DOHH2 (cell line): ENCODE results near the gene TTC8.

ENCODE experiments used
- H3F3A ChIP-seq: fragments of 200-600 bp; sonication (generic), shearing (Covaris generic); 2 replicates; pipeline ENCODE4 v1.6.0; 2016; ENCODE audit warnings: antibody characterized with exemption, mild to moderate bottlenecking; ENCODE audit not compliant: control insufficient read depth, insufficient read depth
- H3K27ac ChIP-seq: fragments of 200-600 bp; sonication (generic); 2 replicates; pipeline ENCODE4 v1.5.1; 2014; ENCODE audit warnings: low read depth, mild to moderate bottlenecking, low read length, moderate library complexity
- H3K27me3 ChIP-seq: fragments of 200-600 bp; sonication (generic); 2 replicates; pipeline ENCODE4 v1.6.1; 2014; ENCODE audit warnings: mild to moderate bottlenecking, low read length, mixed read lengths; ENCODE audit not compliant: control insufficient read depth
- H3K36me3 ChIP-seq: fragments of 200-600 bp; sonication (generic); 2 replicates; pipeline ENCODE4 v1.6.1; 2014; ENCODE audit warnings: mild to moderate bottlenecking, low read length, moderate library complexity, mixed read lengths; ENCODE audit not compliant: control insufficient read depth
- H3K4me1 ChIP-seq: fragments of 200-600 bp; sonication (generic); 2 replicates; pipeline ENCODE4 v1.6.1; 2014; ENCODE audit warnings: mild to moderate bottlenecking, low read length, mixed read lengths; ENCODE audit not compliant: control insufficient read depth
- H3K4me2 ChIP-seq: fragments of 200-600 bp; sonication (generic); 2 replicates; pipeline ENCODE4 v1.6.0; 2014; ENCODE audit warnings: mild to moderate bottlenecking, low read length, moderate library complexity
- H3K4me3 ChIP-seq: fragments of 200-600 bp; sonication (generic); 2 replicates; pipeline ENCODE4 v1.5.1; 2014; ENCODE audit warnings: mild to moderate bottlenecking, low read length, mixed read lengths
- H3K79me2 ChIP-seq: fragments of 200-600 bp; sonication (generic); 2 replicates; pipeline ENCODE4 v1.6.1; 2014; ENCODE audit warnings: mild to moderate bottlenecking, low read length, mixed read lengths; ENCODE audit not compliant: control insufficient read depth
- H3K9me2 ChIP-seq: fragments of 200-600 bp; sonication (generic); replicated peaks from 2 replicates; pipeline ENCODE4 v1.6.1; 2014; ENCODE audit warnings: mild to moderate bottlenecking, low read length, mixed read lengths; ENCODE audit not compliant: control insufficient read depth
- H3K9me3 ChIP-seq: fragments of 200-600 bp; sonication (generic); 2 replicates; pipeline ENCODE4 v1.6.1; 2014; ENCODE audit warnings: antibody characterized with exemption, low read length, mixed read lengths; ENCODE audit not compliant: control insufficient read depth, insufficient read depth
- H4K20me1 ChIP-seq: fragments of 200-600 bp; sonication (generic); 2 replicates; pipeline ENCODE4 v1.6.0; 2014; ENCODE audit warnings: low read depth, mild to moderate bottlenecking, antibody characterized with exemption, low read length, moderate library complexity; ENCODE audit not compliant: control insufficient read depth, insufficient read depth
- CTCF ChIP-seq: fragments of 200-600 bp; sonication (generic); IDR thresholded peaks from one replicate; pipeline ENCODE4 v1.5.1; 2014; ENCODE audit warnings: antibody characterized with exemption, mild to moderate bottlenecking, low read depth, low read length; ENCODE audit not compliant: poor library complexity, severe bottlenecking
- EZH2phosphoT487 ChIP-seq: fragments of 200-600 bp; sonication (generic); IDR thresholded peaks from 2 replicates; pipeline ENCODE4 v1.6.1; 2017; ENCODE audit warnings: borderline replicate concordance, mild to moderate bottlenecking, antibody characterized with exemption, low read length, moderate library complexity, mixed read lengths

The TTC8 gene

GRCh38 chr14:88877192-88877591 is 52.7 kb downstream of the TTC8 start:
- no peaks in the 10 kb centered on the region for H3F3A ChIP-seq
- H3K79me2 ChIP-seq, result no peaks in the 10 kb centered on the region
- H3K27ac ChIP-seq, result no peak overlapping the region
- H3K4me1 ChIP-seq, result no peaks in the 10 kb centered on the region
- H3K9me2 ChIP-seq, result no peaks in the 10 kb centered on the region
- H3K4me2 ChIP-seq, result no peak overlapping the region
- no peaks in the 10 kb centered on the region for H4K20me1 ChIP-seq
- no peak overlapping the region for H3K4me3 ChIP-seq
- TF ChIP-seq EZH2phosphoT487 (no peak), CTCF (no peak)
- H3K27me3 ChIP-seq, result no peaks in the 10 kb centered on the region
- no peaks in the 10 kb centered on the region for H3K36me3 ChIP-seq
- no peaks in the 10 kb centered on the region for H3K9me3 ChIP-seq

- no peaks in the 10 kb centered on the region for H4K20me1 ChIP-seq
- no peaks in the 10 kb centered on the region for H3K36me3 ChIP-seq
- no peaks in the 10 kb centered on the region for H3K4me1 ChIP-seq
- TF ChIP-seq EZH2phosphoT487 (no peak), CTCF (no peak)
- H3K9me2 ChIP-seq, result no peaks in the 10 kb centered on the region
- no peak overlapping the region for H3K4me2 ChIP-seq
- no peaks in the 10 kb centered on the region for H3K27me3 ChIP-seq
- H3F3A ChIP-seq, result no peaks in the 10 kb centered on the region
- H3K27ac ChIP-seq, result no peak overlapping the region
- H3K9me3 ChIP-seq, result no peaks in the 10 kb centered on the region
- H3K79me2 ChIP-seq, result no peaks in the 10 kb centered on the region
- no peak overlapping the region for H3K4me3 ChIP-seq
Observed at GRCh38 chr14:88879022-88879421, 54.6 kb downstream of the TTC8 start.

GRCh38 chr14:88882236-88882635 is 57.8 kb downstream of the TTC8 start:
- H3K79me2 ChIP-seq, result no peaks in the 10 kb centered on the region

More at GRCh38 chr14:88882236-88882635, 57.8 kb downstream of the TTC8 start:
- no peak overlapping the region for H3K4me3 ChIP-seq
- no peak overlapping the region for H3K27ac ChIP-seq
- H3K4me2 ChIP-seq, result no peak overlapping the region
- H3K36me3 ChIP-seq, result no peaks in the 10 kb centered on the region
- H3K9me2 ChIP-seq, result no peaks in the 10 kb centered on the region
- H3K9me3 ChIP-seq, result no peaks in the 10 kb centered on the region
- no peaks in the 10 kb centered on the region for H4K20me1 ChIP-seq
- H3K27me3 ChIP-seq, result no peaks in the 10 kb centered on the region
- no peak for TF ChIP-seq EZH2phosphoT487
- no peak for TF ChIP-seq CTCF
- H3K4me1 ChIP-seq, result no peaks in the 10 kb centered on the region
- H3F3A ChIP-seq, result no peaks in the 10 kb centered on the region
